Hematopoietic multipotent progenitor cell treated with erythropoietin and hydrocortisone succinate and interleukin-3 and kit ligand, for 8 days (in vitro differentiated cells): ENCODE data around the gene SGIP1.

Experiments used
- DNase-seq: peaks from one replicate; pipeline ENCODE4 v3.0.0-alpha.2; 2015

The SGIP1 gene

GRCh38 chr1:66525086-66525485 lies 8.9 kb upstream of the SGIP1 start:
- DNase-seq, result no peak

GRCh38 chr1:66526036-66526435 lies 7.9 kb upstream of the SGIP1 start:
- DNase-seq, result no peak

- DNase-seq, result no peak
Measured at GRCh38 chr1:66526991-66527390, 7.0 kb upstream of the SGIP1 start.

GRCh38 chr1:66527686-66528085 lies 6.3 kb upstream of the SGIP1 start:
- DNase-seq, result no peak

GRCh38 chr1:66528580-66528979 lies 5.4 kb upstream of the SGIP1 start:
- DNase-seq, result no peak

GRCh38 chr1:66532214-66532613 lies 1.7 kb upstream of the SGIP1 start:
- no peak for DNase-seq

- DNase-seq, result peak; percentile 35
Measured at GRCh38 chr1:66532798-66533783, 862 bp upstream of the SGIP1 start.

GRCh38 chr1:66535061-66535460 lies 1.1 kb downstream of the SGIP1 start:
- no peak for DNase-seq

GRCh38 chr1:66535853-66536252 lies 1.9 kb downstream of the SGIP1 start:
- DNase-seq, result no peak

- no peak for DNase-seq
Measured at GRCh38 chr1:66537718-66538117, 3.8 kb downstream of the SGIP1 start.

GRCh38 chr1:66539491-66539890 lies 5.5 kb downstream of the SGIP1 start:
- no peak for DNase-seq

GRCh38 chr1:66540434-66541032 lies 6.6 kb downstream of the SGIP1 start:
- DNase-seq, result no peak

- no peak for DNase-seq
Measured at GRCh38 chr1:66542314-66542713, 8.4 kb downstream of the SGIP1 start.

- DNase-seq, result no peak
Measured at GRCh38 chr1:66542811-66543767, 9.1 kb downstream of the SGIP1 start.

- DNase-seq, result no peak
Measured at GRCh38 chr1:66546047-66546810, 12.3 kb downstream of the SGIP1 start.

- DNase-seq, result no peak
Measured at GRCh38 chr1:66549017-66549416, 15.1 kb downstream of the SGIP1 start.

GRCh38 chr1:66550243-66550642 lies 16.3 kb downstream of the SGIP1 start:
- no peak for DNase-seq

GRCh38 chr1:66552287-66552686 lies 18.3 kb downstream of the SGIP1 start:
- DNase-seq, result no peak

- DNase-seq, result no peak
Measured at GRCh38 chr1:66552829-66553228, 18.9 kb downstream of the SGIP1 start.

GRCh38 chr1:66553846-66554245 lies 19.9 kb downstream of the SGIP1 start:
- DNase-seq, result no peak

GRCh38 chr1:66556161-66556611 lies 22.2 kb downstream of the SGIP1 start:
- no peak for DNase-seq

- no peak for DNase-seq
Measured at GRCh38 chr1:66557157-66557556, 23.2 kb downstream of the SGIP1 start.
